Breast epithelium (tissue), 3 donors: ENCODE results near the gene C1QTNF2.

Source experiments
- POLR2A ChIP-seq: fragments of 450-650 bp; IDR thresholded peaks from one replicate; pipeline ENCODE4 v1.6.1; 2016; ENCODE audit warnings: antibody characterized with exemption, mild to moderate bottlenecking, moderate library complexity
- POLR2AphosphoS5 ChIP-seq, 3 donors: sonication (generic); formaldehyde crosslinking; IDR thresholded peaks; one replicate each; pipeline ENCODE4 v1.6.1; 2017; ENCODE audit warnings: antibody characterized with exemption in 3 of 3
- TF ChIP-seq, protein P1 (sequence below), 3 donors: fragments of 450-650 bp; IDR thresholded peaks; one replicate each; pipeline ENCODE4 v1.5.1; 2016 to 2017; ENCODE audit warnings: antibody characterized with exemption in 3 of 3, mild to moderate bottlenecking in 3 of 3, moderate library complexity in 3 of 3

DNA sequence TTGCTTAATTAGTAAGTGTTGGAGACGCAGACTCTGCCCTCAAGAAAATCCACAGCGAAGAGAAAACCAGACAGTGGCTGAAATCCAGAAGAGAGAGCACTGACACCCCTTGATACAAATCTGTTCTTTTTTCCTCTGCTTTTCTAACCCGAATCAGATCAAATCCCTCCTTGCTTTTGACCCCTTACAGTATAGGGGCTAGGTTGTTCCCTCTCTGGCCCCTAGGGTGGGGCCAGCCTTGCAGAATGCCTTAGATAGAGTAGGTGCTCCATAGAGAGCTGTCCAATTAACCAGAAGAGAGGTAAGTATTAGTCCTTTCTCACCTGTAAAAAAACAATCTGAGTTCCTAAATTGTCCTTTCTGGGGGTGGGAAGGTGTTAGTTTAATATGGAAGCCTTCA lies 10.1 kb downstream of the C1QTNF2 start:
- TF ChIP-seq, protein P1, sequence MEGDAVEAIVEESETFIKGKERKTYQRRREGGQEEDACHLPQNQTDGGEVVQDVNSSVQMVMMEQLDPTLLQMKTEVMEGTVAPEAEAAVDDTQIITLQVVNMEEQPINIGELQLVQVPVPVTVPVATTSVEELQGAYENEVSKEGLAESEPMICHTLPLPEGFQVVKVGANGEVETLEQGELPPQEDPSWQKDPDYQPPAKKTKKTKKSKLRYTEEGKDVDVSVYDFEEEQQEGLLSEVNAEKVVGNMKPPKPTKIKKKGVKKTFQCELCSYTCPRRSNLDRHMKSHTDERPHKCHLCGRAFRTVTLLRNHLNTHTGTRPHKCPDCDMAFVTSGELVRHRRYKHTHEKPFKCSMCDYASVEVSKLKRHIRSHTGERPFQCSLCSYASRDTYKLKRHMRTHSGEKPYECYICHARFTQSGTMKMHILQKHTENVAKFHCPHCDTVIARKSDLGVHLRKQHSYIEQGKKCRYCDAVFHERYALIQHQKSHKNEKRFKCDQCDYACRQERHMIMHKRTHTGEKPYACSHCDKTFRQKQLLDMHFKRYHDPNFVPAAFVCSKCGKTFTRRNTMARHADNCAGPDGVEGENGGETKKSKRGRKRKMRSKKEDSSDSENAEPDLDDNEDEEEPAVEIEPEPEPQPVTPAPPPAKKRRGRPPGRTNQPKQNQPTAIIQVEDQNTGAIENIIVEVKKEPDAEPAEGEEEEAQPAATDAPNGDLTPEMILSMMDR (IDR thresholded peaks at IDR 0.05), result no peak
- TF ChIP-seq POLR2A, result no peak
- TF ChIP-seq POLR2AphosphoS5 (IDR thresholded peaks at IDR 0.05), result no peak
